Endodermal cell (in vitro differentiated cells): ENCODE measurements around the gene ASB10. TPM values are rescaled to one million over a fixed set of nuclear protein-coding genes. Genes with fewer than 3 reads are reported as not detected.

Experiments used
- DNase-seq: peaks from one replicate; pipeline ENCODE4 v3.0.0-alpha.2; 2017
- H3K27ac ChIP-seq: 2 replicates; pipeline ENCODE4 v1.5.1; 2013; ENCODE audit warnings: mild to moderate bottlenecking, low read depth, low read length, moderate library complexity
- H3K27me3 ChIP-seq: 2 replicates; pipeline ENCODE4 v1.6.1; 2013; ENCODE audit warnings: mild to moderate bottlenecking, low read length, moderate library complexity; ENCODE audit not compliant: insufficient read depth, control insufficient read depth, poor library complexity, severe bottlenecking
- H3K36me3 ChIP-seq: 2 replicates; pipeline ENCODE4 v1.7.0; 2013; ENCODE audit warnings: mild to moderate bottlenecking, low read length, moderate library complexity; ENCODE audit not compliant: control insufficient read depth, insufficient read depth
- H3K4me1 ChIP-seq: one replicate; pipeline ENCODE4 v1.7.0; 2013; ENCODE audit warnings: low read length; ENCODE audit not compliant: control insufficient read depth, insufficient read depth
- H3K4me3 ChIP-seq: 2 replicates; pipeline ENCODE4 v1.5.1; 2013; ENCODE audit warnings: mild to moderate bottlenecking, low read length, moderate library complexity
- H3K9ac ChIP-seq: 2 replicates; pipeline ENCODE4 v1.6.1; 2013; ENCODE audit warnings: mild to moderate bottlenecking, low read length, moderate library complexity; ENCODE audit not compliant: poor library complexity, severe bottlenecking; ENCODE audit errors: extremely low read depth
- H3K9me3 ChIP-seq: 2 replicates; pipeline ENCODE4 v1.6.1; 2013; ENCODE audit warnings: mild to moderate bottlenecking, low read length, moderate library complexity; ENCODE audit not compliant: control insufficient read depth
- H3K27ac Mint-ChIP-seq: 2 replicates; pipeline ENCODE4 v1.8.0; 2020; ENCODE audit warnings: mixed read lengths
- H3K27me3 Mint-ChIP-seq: 2 replicates; pipeline ENCODE4 v1.8.0; 2021; ENCODE audit warnings: mild to moderate bottlenecking, mixed read lengths; ENCODE audit not compliant: insufficient read depth
- H3K36me3 Mint-ChIP-seq: 2 replicates; pipeline ENCODE4 v1.8.0; 2020; ENCODE audit warnings: low read depth, mixed read lengths
- H3K4me1 Mint-ChIP-seq: 2 replicates; pipeline ENCODE4 v1.8.0; 2020; ENCODE audit warnings: mixed read lengths
- H3K4me3 Mint-ChIP-seq: 2 replicates; pipeline ENCODE4 v1.8.0; 2020; ENCODE audit warnings: mild to moderate bottlenecking, moderate library complexity, mixed read lengths
- H3K9me3 Mint-ChIP-seq: 2 replicates; pipeline ENCODE4 v1.8.0; 2020; ENCODE audit warnings: mild to moderate bottlenecking, mixed read lengths
- CTCF ChIP-seq: fragments of 200-600 bp; sonication (generic); conservative IDR thresholded peaks from 2 replicates; pipeline ENCODE4 v1.5.0; 2021; ENCODE audit warnings: antibody characterized with exemption, mild to moderate bottlenecking
- WGBS, 2 experiments: methylation state at CpG; one replicate each; pipeline versions ENCODE4 v1.1.5 to v1.1.7; 2013; ENCODE audit warnings: missing lambda C conversion rate in 2 of 2, mixed read lengths in 1 of 2; ENCODE audit not compliant: insufficient coverage in 1 of 2, insufficient read length in 1 of 2; 5-methylcytosine and 5-hydroxymethylcytosine counted together
- total RNA-seq, 2 donors: library from RNA; stranded (reverse); fragmentation: NEBNext Ultra II Directional in 1 of 2; extraction: Animal tissue kit (Norgen Biotek cat#: 25700) in 1 of 2; gene quantifications; 2 replicates in 1 of 2; 3 replicates in 1 of 2; pipeline ENCODE4 v1.2.1, GENCODE V29; 2021

ASB10 gene
- total RNA-seq, 2 donors from 2014 or later: not detected

GRCh38 chr7:151193203-151193978 is 6.3 kb upstream of the ASB10 start:
- TF ChIP-seq CTCF: no peak
- no peak for DNase-seq
- H3K27me3 Mint-ChIP-seq: peaks cover 15% of the 10 kb centered on the region
- no peaks in the 10 kb centered on the region for H3K9me3 ChIP-seq
- no peak overlapping the region for H3K27ac Mint-ChIP-seq
- H3K36me3 ChIP-seq: no peaks in the 10 kb centered on the region
- no peak overlapping the region for H3K4me3 ChIP-seq
- no peak overlapping the region for H3K9ac ChIP-seq
- no peak overlapping the region for H3K27ac ChIP-seq
- no peaks in the 10 kb centered on the region for H3K9me3 Mint-ChIP-seq
- peaks cover 9% of the 10 kb centered on the region for H3K27me3 ChIP-seq
- no peak overlapping the region for H3K4me3 Mint-ChIP-seq
- no peaks in the 10 kb centered on the region for H3K36me3 Mint-ChIP-seq
- no peaks in the 10 kb centered on the region for H3K4me1 Mint-ChIP-seq
- no peaks in the 10 kb centered on the region for H3K4me1 ChIP-seq
- 95 to 96% methylated on average over 11 to 14 of the region's 14 CpGs for WGBS, 2 experiments

GRCh38 chr7:151192002-151192539 is 5.0 kb upstream of the ASB10 start:
- Mint-ChIP-seq H3K27ac (no peak overlapping the region), H3K4me1 (no peaks in the 10 kb centered on the region), H3K27me3 (peaks cover 15% of the 10 kb centered on the region), H3K4me3 (no peak overlapping the region), H3K9me3 (no peaks in the 10 kb centered on the region), H3K36me3 (no peaks in the 10 kb centered on the region)
- no peak overlapping the region for H3K27ac ChIP-seq
- H3K4me1 ChIP-seq: no peaks in the 10 kb centered on the region
- H3K9me3 ChIP-seq: no peaks in the 10 kb centered on the region
- H3K4me3 ChIP-seq: no peak overlapping the region
- H3K36me3 ChIP-seq: no peaks in the 10 kb centered on the region
- peaks cover 9% of the 10 kb centered on the region for H3K27me3 ChIP-seq
- 97 to 99% methylated on average over 12 to 22 of the region's 23 CpGs for WGBS, 2 experiments
- no peak overlapping the region for H3K9ac ChIP-seq
- no peak for TF ChIP-seq CTCF
- no peak for DNase-seq

- Mint-ChIP-seq H3K4me1 (no peaks in the 10 kb centered on the region), H3K27me3 (peaks cover 15% of the 10 kb centered on the region)
- no peak overlapping the region for H3K4me3 ChIP-seq
Observed at GRCh38 chr7:151191544-151191943, 4.5 kb upstream of the ASB10 start.

More at GRCh38 chr7:151191544-151191943, 4.5 kb upstream of the ASB10 start:
- Histone ChIP-seq H3K4me1 (no peaks in the 10 kb centered on the region), H3K36me3 (no peaks in the 10 kb centered on the region), H3K9ac (no peak overlapping the region), H3K27me3 (peaks cover 9% of the 10 kb centered on the region), H3K9me3 (no peaks in the 10 kb centered on the region), H3K27ac (no peak overlapping the region)
- Mint-ChIP-seq H3K9me3 (no peaks in the 10 kb centered on the region), H3K4me3 (no peak overlapping the region), H3K36me3 (no peaks in the 10 kb centered on the region), H3K27ac (no peak overlapping the region)
- DNase-seq: no peak
- WGBS, 2 experiments: 92 to 95% methylated on average over 10 to 12 of the region's 12 CpGs
- peak; percentile 12 for TF ChIP-seq CTCF
